H9 (cell line): Measurements from ENCODE around the gene ENC1. TPM values are rescaled to one million over a fixed set of nuclear protein-coding genes. Genes with fewer than 3 reads are reported as not detected.

Source experiments
- DNase-seq: peaks from one replicate; pipeline ENCODE4 v3.0.0-alpha.2; 2017
- H2AFZ ChIP-seq: one replicate; pipeline ENCODE4 v1.6.1; 2013; ENCODE audit warnings: mild to moderate bottlenecking, low read length, control low read depth, moderate library complexity
- H2AK5ac ChIP-seq: 2 replicates; pipeline ENCODE4 v1.6.1; 2013; ENCODE audit warnings: low read length, control low read depth, mixed read lengths; ENCODE audit not compliant: insufficient read length
- H2BK120ac ChIP-seq: one replicate; pipeline ENCODE4 v1.6.1; 2013; ENCODE audit warnings: low read depth, mild to moderate bottlenecking, low read length, control low read depth, inconsistent platforms; ENCODE audit not compliant: poor library complexity, severe bottlenecking
- H2BK12ac ChIP-seq: 2 replicates; pipeline ENCODE4 v1.6.1; 2013; ENCODE audit warnings: low read length, control low read depth, mixed read lengths, low read depth; ENCODE audit not compliant: insufficient read length
- H2BK15ac ChIP-seq: 2 replicates; pipeline ENCODE4 v1.6.1; 2013; ENCODE audit warnings: low read depth, low read length, control low read depth
- H2BK20ac ChIP-seq: one replicate; pipeline ENCODE4 v1.6.1; 2013; ENCODE audit warnings: low read depth, mild to moderate bottlenecking, low read length, control low read depth, inconsistent platforms; ENCODE audit not compliant: poor library complexity, severe bottlenecking
- H2BK5ac ChIP-seq: 2 replicates; pipeline ENCODE4 v1.6.1; 2013; ENCODE audit warnings: low read length, control low read depth, mixed read lengths; ENCODE audit not compliant: insufficient read length
- H3K14ac ChIP-seq: 2 replicates; pipeline ENCODE4 v1.6.1; 2013; ENCODE audit warnings: low read length, control low read depth; ENCODE audit not compliant: insufficient read depth
- H3K18ac ChIP-seq: 2 replicates; pipeline ENCODE4 v1.6.1; 2013; ENCODE audit warnings: low read depth, mild to moderate bottlenecking, mixed read lengths, low read length, control low read depth; ENCODE audit not compliant: insufficient read length
- H3K23ac ChIP-seq: 2 replicates; pipeline ENCODE4 v1.6.1; 2013; ENCODE audit warnings: low read length, control low read depth, mixed read lengths, low read depth; ENCODE audit not compliant: insufficient read length
- H3K23me2 ChIP-seq: 2 replicates; pipeline ENCODE4 v1.6.1; 2013; ENCODE audit warnings: low read depth, mild to moderate bottlenecking, mixed read lengths, low read length, control low read depth; ENCODE audit not compliant: insufficient read length, poor library complexity, severe bottlenecking
- H3K27ac ChIP-seq: 2 replicates; pipeline ENCODE4 v1.5.1; 2013; ENCODE audit warnings: low read length, control low read depth, mixed read lengths, low read depth; ENCODE audit not compliant: insufficient read length
- H3K27me3 ChIP-seq: 2 replicates; pipeline ENCODE4 v1.6.1; 2013; ENCODE audit warnings: low read length, control low read depth, inconsistent platforms; ENCODE audit not compliant: insufficient read depth
- H3K4ac ChIP-seq: 2 replicates; pipeline ENCODE4 v1.6.1; 2013; ENCODE audit warnings: low read depth, mild to moderate bottlenecking, control low read depth, inconsistent platforms, low read length, moderate library complexity
- H3K4me1 ChIP-seq: 2 replicates; pipeline ENCODE4 v1.6.1; 2013; ENCODE audit warnings: low read length, control low read depth, inconsistent platforms; ENCODE audit not compliant: insufficient read depth
- H3K4me2 ChIP-seq: 2 replicates; pipeline ENCODE4 v1.6.1; 2013; ENCODE audit warnings: low read length, control low read depth, mixed read lengths; ENCODE audit not compliant: insufficient read length, insufficient read depth
- H3K56ac ChIP-seq: 2 replicates; pipeline ENCODE4 v1.6.1; 2013; ENCODE audit warnings: low read depth, mild to moderate bottlenecking, mixed read lengths, low read length, control low read depth; ENCODE audit not compliant: insufficient read length
- H3K79me1 ChIP-seq: 2 replicates; pipeline ENCODE4 v1.6.1; 2013; ENCODE audit warnings: low read depth, mild to moderate bottlenecking, moderate library complexity, low read length, control low read depth, inconsistent platforms; ENCODE audit not compliant: insufficient read depth, poor library complexity, severe bottlenecking
- H3K79me2 ChIP-seq: 2 replicates; pipeline ENCODE4 v1.6.1; 2013; ENCODE audit warnings: low read length, control low read depth, inconsistent platforms; ENCODE audit not compliant: insufficient read depth
- H3K9ac ChIP-seq: 2 replicates; pipeline ENCODE4 v1.6.1; 2013; ENCODE audit warnings: low read length, control low read depth, mixed read lengths; ENCODE audit not compliant: insufficient read length; ENCODE audit errors: extremely low read depth
- H3K9me3 ChIP-seq: one replicate; pipeline ENCODE4 v1.6.1; 2013; ENCODE audit warnings: low read depth, low read length, inconsistent platforms; ENCODE audit not compliant: control insufficient read depth
- H3T11ph ChIP-seq: one replicate; pipeline ENCODE4 v1.6.1; 2013; ENCODE audit warnings: mild to moderate bottlenecking, low read length, control low read depth, inconsistent platforms
- H4K20me1 ChIP-seq: one replicate; pipeline ENCODE4 v1.6.1; 2013; ENCODE audit not compliant: control insufficient read depth, insufficient read length, insufficient read depth
- H4K5ac ChIP-seq: 2 replicates; pipeline ENCODE4 v1.6.1; 2013; ENCODE audit warnings: low read depth, mild to moderate bottlenecking, mixed read lengths, low read length, control low read depth; ENCODE audit not compliant: insufficient read length
- H4K8ac ChIP-seq: replicated peaks from 2 replicates; pipeline ENCODE4 v1.6.1; 2013; ENCODE audit warnings: low read length, control low read depth, mixed read lengths, low read depth; ENCODE audit not compliant: insufficient read length
- H4K91ac ChIP-seq: 2 replicates; pipeline ENCODE4 v1.6.1; 2013; ENCODE audit warnings: low read depth, mild to moderate bottlenecking, moderate library complexity, mixed read lengths, low read length, control low read depth; ENCODE audit not compliant: insufficient read length
- H3K27ac Mint-ChIP-seq, 3 experiments: 2 replicates in 2 of 3; 3 replicates in 1 of 3; pipeline ENCODE4 v1.8.0; 2020 to 2021; ENCODE audit warnings: mixed read lengths in 3 of 3, mild to moderate bottlenecking in 1 of 3, moderate library complexity in 1 of 3
- H3K27me3 Mint-ChIP-seq: 2 replicates; pipeline ENCODE4 v1.8.0; 2021; ENCODE audit warnings: low read depth, mild to moderate bottlenecking, moderate library complexity, mixed read lengths
- H3K36me3 Mint-ChIP-seq, 3 experiments: 2 replicates in 2 of 3; 3 replicates in 1 of 3; pipeline ENCODE4 v1.8.0; 2020 to 2021; ENCODE audit warnings: low read depth in 3 of 3, mixed read lengths in 3 of 3; ENCODE audit not compliant: insufficient read depth in 1 of 3
- H3K4me1 Mint-ChIP-seq, 2 experiments: 2 replicates each; pipeline ENCODE4 v1.8.0; 2020; ENCODE audit warnings: mixed read lengths in 2 of 2
- H3K4me3 Mint-ChIP-seq, 2 experiments: 2 replicates in 1 of 2; 3 replicates in 1 of 2; pipeline ENCODE4 v1.8.0; 2020 to 2021; ENCODE audit warnings: mild to moderate bottlenecking in 2 of 2, mixed read lengths in 2 of 2, moderate library complexity in 1 of 2
- H3K9me3 Mint-ChIP-seq, 2 experiments: 2 replicates in 1 of 2; 3 replicates in 1 of 2; pipeline ENCODE4 v1.8.0; 2020; ENCODE audit warnings: mild to moderate bottlenecking in 2 of 2, mixed read lengths in 2 of 2, moderate library complexity in 1 of 2
- WGBS: extraction: QIAGEN DNeasy Blood & Tissue Kit; methylation state at CpG from one replicate; pipeline ENCODE4 v1.1.7; 2013; ENCODE audit warnings: missing lambda C conversion rate, low lambda C conversion rate, mixed read lengths; ENCODE audit not compliant: insufficient read length; ENCODE audit errors: extremely low coverage; 5-methylcytosine and 5-hydroxymethylcytosine counted together
- total RNA-seq: library from RNA; stranded (reverse); gene quantifications from 2 replicates; pipeline ENCODE4 v1.2.1, GENCODE V29; 2021
- TF ChIP-seq, protein P1 (sequence below): fragments of 200-600 bp; sonication (generic); conservative IDR thresholded peaks from 3 replicates; pipeline ENCODE4 v1.8.0; 2021; ENCODE audit warnings: antibody characterized with exemption, mild to moderate bottlenecking

Gene ENC1
- total RNA-seq, 1 experiment from 2014 or later: 14.4 TPM

- WGBS: no CpG with 5 or more reads among the region's 78 CpGs
- DNase-seq: peak; percentile 94
- Histone ChIP-seq H4K8ac (no peak within 1 kb of the TSS), H2BK20ac (no peak within 1 kb of the TSS), H3K23me2 (peaks cover 8% of the 10 kb centered on the region), H3K79me1 (no peaks in the 10 kb centered on the region), H3T11ph (no peak within 1 kb of the TSS), H3K4ac (peak within 1 kb of the TSS; percentile 61; the same call in 1 of the 2 replicates), H3K18ac (peak within 1 kb of the TSS; percentile 96), H4K20me1 (no peaks in the 10 kb centered on the region), H2AK5ac (no peak within 1 kb of the TSS), H3K23ac (no peak within 1 kb of the TSS), H2AFZ (no peak within 1 kb of the TSS), H3K9ac (peak within 1 kb of the TSS; percentile 74), H4K91ac (no peak within 1 kb of the TSS), H3K4me2 (peak within 1 kb of the TSS; percentile 69), H2BK5ac (peak within 1 kb of the TSS; percentile 61), H3K4me1 (peaks cover 5% of the 10 kb centered on the region; the same call in 1 of the 2 replicates), H3K27me3 (no peaks in the 10 kb centered on the region), H3K56ac (no peak within 1 kb of the TSS), H3K14ac (peak within 1 kb of the TSS; percentile 92), H4K5ac (no peak within 1 kb of the TSS), H3K9me3 (no peaks in the 10 kb centered on the region), H3K27ac (no peak within 1 kb of the TSS), H3K79me2 (no peaks in the 10 kb centered on the region), H2BK120ac (no peak within 1 kb of the TSS), H2BK12ac (peak within 1 kb of the TSS; percentile 55), H2BK15ac (no peak within 1 kb of the TSS; the same call in 1 of the 2 replicates)
- TF ChIP-seq, protein P1, sequence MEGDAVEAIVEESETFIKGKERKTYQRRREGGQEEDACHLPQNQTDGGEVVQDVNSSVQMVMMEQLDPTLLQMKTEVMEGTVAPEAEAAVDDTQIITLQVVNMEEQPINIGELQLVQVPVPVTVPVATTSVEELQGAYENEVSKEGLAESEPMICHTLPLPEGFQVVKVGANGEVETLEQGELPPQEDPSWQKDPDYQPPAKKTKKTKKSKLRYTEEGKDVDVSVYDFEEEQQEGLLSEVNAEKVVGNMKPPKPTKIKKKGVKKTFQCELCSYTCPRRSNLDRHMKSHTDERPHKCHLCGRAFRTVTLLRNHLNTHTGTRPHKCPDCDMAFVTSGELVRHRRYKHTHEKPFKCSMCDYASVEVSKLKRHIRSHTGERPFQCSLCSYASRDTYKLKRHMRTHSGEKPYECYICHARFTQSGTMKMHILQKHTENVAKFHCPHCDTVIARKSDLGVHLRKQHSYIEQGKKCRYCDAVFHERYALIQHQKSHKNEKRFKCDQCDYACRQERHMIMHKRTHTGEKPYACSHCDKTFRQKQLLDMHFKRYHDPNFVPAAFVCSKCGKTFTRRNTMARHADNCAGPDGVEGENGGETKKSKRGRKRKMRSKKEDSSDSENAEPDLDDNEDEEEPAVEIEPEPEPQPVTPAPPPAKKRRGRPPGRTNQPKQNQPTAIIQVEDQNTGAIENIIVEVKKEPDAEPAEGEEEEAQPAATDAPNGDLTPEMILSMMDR: peak; percentile 16; the same call in 1 of the 3 replicates
- H3K4me3 Mint-ChIP-seq: peak within 1 kb of the TSS; percentile 74 to 75
- H3K36me3 Mint-ChIP-seq: peaks cover 0 to 4% (median 4%) of the 10 kb centered on the region in 3 experiments; a peak in 3 of 7 replicates
- H3K9me3 Mint-ChIP-seq: no peaks in the 10 kb centered on the region
- peaks cover 4% of the 10 kb centered on the region for H3K27me3 Mint-ChIP-seq
- no peak within 1 kb of the TSS; a peak in 1 of 7 replicates for H3K27ac Mint-ChIP-seq
- peaks cover 9 to 14% of the 10 kb centered on the region in 2 experiments for H3K4me1 Mint-ChIP-seq
Measured at GRCh38 chr5:74684900-74685851, 44.6 kb upstream of the ENC1 start, which contains the start of gene HEXB. Gene HEXB, plus strand, starts transcription at chr5:74685233. Its CDS starts 28 bp downstream, at chr5:74685261.
